Lung (tissue), 12 donors: ENCODE data around the gene MESD. TPM values are rescaled to one million over a fixed set of nuclear protein-coding genes. Genes with fewer than 3 reads are reported as not detected.

Source experiments
- ATAC-seq: fragments of 200-7000 bp; cut with Tn5 transposase; one replicate; pipeline ENCODE4 v1.9.1; 2020; ENCODE audit warnings: moderate number of reproducible peaks; ENCODE audit not compliant: insufficient read depth, low FRiP score
- DNase-seq, 3 donors: peaks; one replicate each; pipeline ENCODE4 v3.0.0-alpha.2; 2013 to 2017
- H3K27ac ChIP-seq, 2 donors: one replicate each; pipeline ENCODE4 v1.5.1; 2013; ENCODE audit warnings: mild to moderate bottlenecking in 2 of 2, moderate library complexity in 2 of 2, control low read depth in 1 of 2, inconsistent platforms in 1 of 2, low read depth in 1 of 2, low read length in 1 of 2
- H3K27me3 ChIP-seq, 3 donors: one replicate each; pipeline ENCODE4 v1.5.1; 2013; ENCODE audit warnings: low read length in 2 of 3; ENCODE audit not compliant: control insufficient read depth in 3 of 3, insufficient read depth in 3 of 3
- H3K36me3 ChIP-seq, 4 donors: one replicate each; pipeline ENCODE4 v1.5.1; 2013; ENCODE audit warnings: low read length in 4 of 4, mild to moderate bottlenecking in 1 of 4, moderate library complexity in 1 of 4; ENCODE audit not compliant: control insufficient read depth in 4 of 4, insufficient read depth in 4 of 4
- H3K4me1 ChIP-seq, 5 donors: one replicate each; pipeline ENCODE4 v1.5.1; 2013; ENCODE audit warnings: low read length in 5 of 5, mild to moderate bottlenecking in 2 of 5, moderate library complexity in 1 of 5; ENCODE audit not compliant: control insufficient read depth in 5 of 5, insufficient read depth in 5 of 5
- H3K4me3 ChIP-seq: one replicate; pipeline ENCODE4 v1.5.1; 2013; ENCODE audit warnings: mild to moderate bottlenecking, control low read depth, moderate library complexity
- H3K9ac ChIP-seq, 2 donors: one replicate each; pipeline ENCODE4 v1.5.1; 2013; ENCODE audit warnings: low read length in 2 of 2, control low read depth in 1 of 2; ENCODE audit not compliant: insufficient read depth in 1 of 2
- H3K9me3 ChIP-seq, 4 donors: one replicate each; pipeline ENCODE4 v1.5.1; 2013; ENCODE audit warnings: low read length in 3 of 4, mild to moderate bottlenecking in 1 of 4, moderate library complexity in 1 of 4; ENCODE audit not compliant: control insufficient read depth in 4 of 4, insufficient read depth in 3 of 4
- WGBS, 2 donors: extraction: QIAGEN DNeasy Blood & Tissue Kit; methylation state at CpG; one replicate each; pipeline ENCODE4 v1.1.7; 2013; 5-methylcytosine and 5-hydroxymethylcytosine counted together
- polyA plus RNA-seq, 2 donors: library from polyadenylated mRNA; stranded (reverse); fragments of 200-250 nt; gene quantifications; one replicate each; pipeline ENCODE4 v1.2.1, GENCODE V29; 2013
- total RNA-seq, 2 donors: library from RNA; depleted of rRNA in 1 of 2; stranded (reverse); fragments of >200 nt in 1 of 2; gene quantifications; one replicate each; pipeline ENCODE4 v1.2.1, GENCODE V29; 2014 to 2021
- TF ChIP-seq, protein P1 (sequence below): IDR thresholded peaks from 2 replicates; pipeline ENCODE4 v1.5.1; 2012; ENCODE audit warnings: mild to moderate bottlenecking; ENCODE audit errors: control extremely low read depth, extremely low read depth
- donor health status: control.
- donor health status: control.
- donor health status: Bipolar disorder and iron deficiency.
- donor health status: healthy.
- donor health status: DM: yes; HTN: yes; CAD: no.

The MESD gene
- total and polyA plus RNA-seq, 4 donors: 15.3 to 26.4 (median 21.9) TPM

DNA sequence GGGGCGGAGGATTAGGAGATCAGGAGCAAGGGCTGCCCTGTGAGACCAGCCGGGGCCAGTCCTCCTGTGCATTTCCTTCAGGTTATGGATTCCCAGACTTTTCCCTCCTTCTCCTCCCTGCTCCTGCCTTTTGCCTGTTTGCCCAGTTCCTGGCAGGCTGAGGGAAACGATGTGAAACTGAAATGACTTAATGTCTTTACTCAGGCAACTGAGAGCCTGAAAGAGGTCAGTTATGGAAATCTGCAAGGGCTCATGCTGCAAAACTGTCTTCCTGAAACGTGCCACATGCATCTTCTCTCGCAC lies 57.2 kb downstream of the MESD start:
- peaks cover 0 to 15% (median 3%) of the 10 kb centered on the region in 5 donors for H3K4me1 ChIP-seq
- no peaks in the 10 kb centered on the region for H3K9me3 ChIP-seq
- ATAC-seq: no peak
- 78 to 79% methylated on average over 5 of the region's 5 CpGs for WGBS, 2 donors
- no peaks in the 10 kb centered on the region for H3K27me3 ChIP-seq
- H3K4me3 ChIP-seq: no peak overlapping the region
- peak in 2 of 3 donors; percentile 49 to 62 for DNase-seq
- H3K27ac ChIP-seq: no peak overlapping the region
- no peak overlapping the region for H3K9ac ChIP-seq
- TF ChIP-seq, protein P1, sequence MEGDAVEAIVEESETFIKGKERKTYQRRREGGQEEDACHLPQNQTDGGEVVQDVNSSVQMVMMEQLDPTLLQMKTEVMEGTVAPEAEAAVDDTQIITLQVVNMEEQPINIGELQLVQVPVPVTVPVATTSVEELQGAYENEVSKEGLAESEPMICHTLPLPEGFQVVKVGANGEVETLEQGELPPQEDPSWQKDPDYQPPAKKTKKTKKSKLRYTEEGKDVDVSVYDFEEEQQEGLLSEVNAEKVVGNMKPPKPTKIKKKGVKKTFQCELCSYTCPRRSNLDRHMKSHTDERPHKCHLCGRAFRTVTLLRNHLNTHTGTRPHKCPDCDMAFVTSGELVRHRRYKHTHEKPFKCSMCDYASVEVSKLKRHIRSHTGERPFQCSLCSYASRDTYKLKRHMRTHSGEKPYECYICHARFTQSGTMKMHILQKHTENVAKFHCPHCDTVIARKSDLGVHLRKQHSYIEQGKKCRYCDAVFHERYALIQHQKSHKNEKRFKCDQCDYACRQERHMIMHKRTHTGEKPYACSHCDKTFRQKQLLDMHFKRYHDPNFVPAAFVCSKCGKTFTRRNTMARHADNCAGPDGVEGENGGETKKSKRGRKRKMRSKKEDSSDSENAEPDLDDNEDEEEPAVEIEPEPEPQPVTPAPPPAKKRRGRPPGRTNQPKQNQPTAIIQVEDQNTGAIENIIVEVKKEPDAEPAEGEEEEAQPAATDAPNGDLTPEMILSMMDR: no peak
- peaks cover 0 to 19% (median 6%) of the 10 kb centered on the region in 4 donors for H3K36me3 ChIP-seq

DNA sequence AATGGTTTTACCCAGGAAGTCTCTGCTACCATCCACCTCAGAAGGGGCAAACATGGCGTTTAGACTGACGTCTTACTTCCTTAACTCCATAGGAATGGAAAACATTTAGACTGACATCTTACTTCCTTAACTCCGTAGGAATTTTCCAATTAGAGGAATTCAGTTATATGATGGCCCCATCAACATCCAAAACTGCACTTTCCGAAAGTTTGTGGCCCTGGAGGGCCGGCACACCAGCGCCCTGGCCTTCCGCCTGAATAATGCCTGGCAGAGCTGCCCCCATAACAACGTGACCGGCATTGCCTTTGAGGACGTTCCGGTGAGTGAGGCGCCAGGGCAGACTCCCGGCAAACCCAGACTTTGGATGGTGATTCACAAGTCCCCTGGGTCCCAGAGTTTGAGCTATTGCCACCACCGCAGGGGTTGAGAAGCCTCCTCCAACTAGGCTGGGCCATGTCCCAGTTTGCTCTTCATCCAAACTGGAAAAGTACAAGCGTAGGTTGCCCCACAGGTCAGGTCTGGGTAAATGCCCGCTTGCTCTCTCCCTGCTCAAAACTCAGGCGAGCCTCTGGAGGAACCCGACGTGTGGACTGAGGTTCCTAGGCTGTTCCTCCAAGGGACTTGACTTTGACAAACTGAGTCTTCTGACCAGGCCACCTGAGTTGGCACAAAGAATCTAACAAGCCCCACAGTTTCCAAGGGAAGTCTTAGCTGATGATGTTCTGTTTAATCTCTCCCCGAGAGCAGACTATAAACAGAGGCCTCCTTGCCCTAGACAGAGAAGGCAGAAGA lies 57.7 kb downstream of the MESD start:
- Histone ChIP-seq H3K9me3 (no peaks in the 10 kb centered on the region), H3K4me3 (no peak overlapping the region), H3K27me3 (no peaks in the 10 kb centered on the region), H3K4me1 (peaks cover 0 to 15% (median 3%) of the 10 kb centered on the region in 5 donors), H3K36me3 (peaks cover 0 to 19% (median 3%) of the 10 kb centered on the region in 4 donors), H3K27ac (no peak overlapping the region), H3K9ac (no peak overlapping the region)
- TF ChIP-seq, protein P1: no peak
- ATAC-seq: no peak
- peak in 1 of 3 donors; percentile 6 for DNase-seq
- WGBS, 2 donors: 95% methylated on average over 20 of the region's 20 CpGs

DNA sequence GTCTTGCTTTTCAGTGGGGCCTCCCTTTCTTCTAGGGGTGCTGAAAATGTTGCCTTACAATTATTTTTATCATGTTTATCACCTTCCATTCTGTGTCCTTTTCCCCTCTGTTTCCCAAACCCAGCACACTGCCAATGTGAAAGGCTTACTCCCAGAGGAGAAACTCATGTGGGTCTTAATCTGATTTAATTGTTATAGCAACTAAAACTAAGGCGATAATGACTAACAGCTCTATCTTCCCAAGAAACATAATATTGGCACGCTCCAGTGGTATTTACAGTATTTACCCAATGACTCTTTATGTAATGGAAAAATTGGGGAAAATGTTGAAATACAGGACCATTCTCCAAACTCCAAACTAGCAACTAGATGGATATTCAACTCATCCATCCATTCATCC lies 58.4 kb downstream of the MESD start:
- TF ChIP-seq, protein P1: no peak
- Histone ChIP-seq H3K4me3 (no peak overlapping the region), H3K4me1 (peaks cover 0 to 15% (median 3%) of the 10 kb centered on the region in 5 donors), H3K27ac (no peak overlapping the region), H3K9me3 (no peaks in the 10 kb centered on the region), H3K27me3 (no peaks in the 10 kb centered on the region), H3K9ac (no peak overlapping the region), H3K36me3 (peaks cover 0 to 15% (median 1%) of the 10 kb centered on the region in 4 donors)
- ATAC-seq (no peak), DNase-seq (no peak)
- 98 to 99% methylated on average over 2 of the region's 2 CpGs for WGBS, 2 donors
